Limb (tissue), 2 donors: ENCODE measurements around the gene RGS6.

ENCODE experiments used
- DNase-seq, 2 donors: peaks; one replicate each; pipeline ENCODE4 v3.0.0-alpha.2; 2016; ENCODE audit errors: extremely low spot score in 2 of 2

Gene RGS6

GRCh38 chr14:72237722-72238666 lies 305.8 kb downstream of the RGS6 start:
- DNase-seq = no peak

DNA sequence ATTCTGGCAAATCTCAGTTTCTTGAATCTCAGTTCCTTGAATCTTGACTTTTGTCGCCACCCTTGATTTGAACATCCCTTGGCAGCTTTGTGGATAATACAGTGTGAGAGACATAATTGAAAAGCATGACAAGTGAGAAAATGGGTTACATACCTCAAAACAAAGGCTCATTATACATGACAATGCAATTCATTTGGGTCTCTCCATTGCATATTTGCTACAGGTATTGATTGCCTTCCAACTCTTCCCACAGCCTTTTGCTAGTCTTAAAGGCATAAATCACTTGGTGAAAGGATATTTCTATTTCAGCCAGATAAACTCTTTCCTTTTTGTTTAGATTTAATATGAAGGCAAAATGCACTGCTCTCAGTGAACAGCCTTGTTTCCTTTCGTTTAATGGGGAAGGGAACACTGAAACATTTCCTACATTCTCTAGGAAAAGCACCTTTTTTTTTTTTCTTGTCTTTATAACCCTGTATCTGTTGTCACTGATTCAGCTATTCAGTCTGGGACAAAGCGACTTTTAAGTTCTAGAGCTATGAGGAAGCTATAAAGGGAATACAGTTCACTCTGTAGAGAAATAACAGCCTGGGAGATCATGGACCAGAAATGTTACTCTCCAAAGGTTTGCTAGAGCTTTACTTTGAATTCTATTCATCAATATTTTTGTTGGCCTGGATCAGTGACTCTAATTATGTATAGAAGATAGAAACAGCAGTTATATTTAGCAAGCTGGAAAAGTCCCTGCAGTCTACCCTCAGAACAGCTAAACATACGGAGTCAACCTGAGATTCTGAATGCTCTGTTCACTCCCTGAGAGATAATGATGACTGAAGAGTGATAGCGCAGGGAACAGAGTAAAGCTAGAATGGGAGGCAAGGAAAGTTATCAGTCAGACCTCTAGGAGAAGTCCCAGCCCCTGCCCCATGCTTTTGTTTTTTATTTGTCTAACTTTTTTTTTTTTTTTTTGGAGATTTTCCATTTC lies 311.4 kb downstream of the RGS6 start:
- DNase-seq = no peak

- peak in 1 of 2 donors; percentile 18 for DNase-seq
Observed at GRCh38 chr14:72247896-72248465, 315.8 kb downstream of the RGS6 start.

GRCh38 chr14:72253503-72253902 lies 321.3 kb downstream of the RGS6 start:
- no peak for DNase-seq

DNA sequence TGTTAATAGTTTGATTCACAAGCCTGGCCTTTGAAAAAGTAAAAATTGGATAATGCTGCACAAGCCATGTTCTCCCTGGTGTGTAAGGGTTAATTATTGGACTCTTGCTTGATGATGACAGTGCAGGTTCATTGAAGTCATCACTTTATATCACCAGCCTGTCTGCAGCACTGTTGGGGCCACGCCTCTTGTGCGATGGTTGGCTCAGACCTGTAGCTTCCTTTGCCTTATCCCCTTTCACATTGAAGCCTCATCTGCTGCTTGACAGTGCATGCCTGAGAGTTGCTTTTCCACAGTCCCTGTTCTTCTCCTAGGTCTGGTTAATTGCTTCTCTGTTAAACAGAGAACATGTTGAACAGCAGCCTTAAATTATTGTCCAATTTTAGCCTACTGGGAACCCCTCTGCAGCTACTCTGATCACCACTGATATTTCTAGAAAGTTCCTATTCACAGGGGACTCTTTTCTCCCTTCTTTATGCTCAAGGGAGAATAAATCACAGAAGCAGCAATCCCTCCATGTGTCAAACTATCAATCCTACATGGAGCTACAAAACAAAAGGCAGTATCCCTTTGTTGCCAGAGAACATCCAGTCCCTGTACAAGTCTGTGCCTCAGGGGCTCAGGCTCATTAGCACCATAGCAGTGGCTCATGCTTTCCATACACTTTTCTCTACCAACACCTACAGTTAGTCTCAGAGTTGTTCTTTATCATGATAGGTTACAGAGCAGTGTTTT lies 322.1 kb downstream of the RGS6 start:
- DNase-seq = no peak

GRCh38 chr14:72254937-72255472 lies 322.8 kb downstream of the RGS6 start:
- no peak for DNase-seq

DNA sequence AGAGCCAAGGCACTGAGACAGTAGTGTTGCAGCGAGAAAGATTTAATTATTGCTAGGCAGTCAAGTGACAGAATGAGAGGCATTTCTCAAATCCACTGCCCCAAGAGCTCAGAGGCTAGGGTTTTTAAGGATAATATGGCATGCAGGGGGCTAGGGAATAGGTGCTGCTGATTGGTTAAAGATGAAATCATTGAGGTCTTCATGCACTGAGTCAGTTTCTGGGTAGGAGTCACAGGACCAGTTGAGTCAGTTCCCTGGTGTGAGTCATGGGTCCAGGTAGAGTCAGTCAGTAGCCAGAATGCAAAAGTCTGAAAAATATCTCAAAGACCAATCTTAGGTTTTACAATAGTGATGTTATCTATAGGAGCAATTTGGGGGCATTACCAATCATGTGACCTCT lies 323.8 kb downstream of the RGS6 start:
- no peak for DNase-seq

GRCh38 chr14:72261068-72261467 lies 328.8 kb downstream of the RGS6 start:
- DNase-seq = no peak

DNA sequence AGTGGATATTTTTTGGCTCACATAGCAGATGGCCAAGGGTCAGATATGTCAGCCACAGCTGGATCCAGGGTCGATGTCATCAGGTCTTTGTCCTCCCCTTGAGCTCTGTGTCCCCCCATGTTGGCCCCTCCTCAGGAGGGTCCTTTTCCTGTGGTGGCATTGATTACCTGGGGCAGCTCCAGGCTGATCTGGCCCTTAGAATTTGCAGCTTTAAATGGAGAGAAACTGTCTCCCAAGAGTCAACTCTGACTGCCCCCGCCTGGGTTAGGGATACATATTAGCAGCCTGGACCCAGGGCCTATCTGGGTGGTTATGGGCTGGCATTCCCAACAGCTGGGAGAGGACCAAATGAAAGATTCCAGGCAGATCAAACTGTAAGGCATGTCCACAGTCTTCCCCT lies 330.5 kb downstream of the RGS6 start:
- DNase-seq = no peak

DNA sequence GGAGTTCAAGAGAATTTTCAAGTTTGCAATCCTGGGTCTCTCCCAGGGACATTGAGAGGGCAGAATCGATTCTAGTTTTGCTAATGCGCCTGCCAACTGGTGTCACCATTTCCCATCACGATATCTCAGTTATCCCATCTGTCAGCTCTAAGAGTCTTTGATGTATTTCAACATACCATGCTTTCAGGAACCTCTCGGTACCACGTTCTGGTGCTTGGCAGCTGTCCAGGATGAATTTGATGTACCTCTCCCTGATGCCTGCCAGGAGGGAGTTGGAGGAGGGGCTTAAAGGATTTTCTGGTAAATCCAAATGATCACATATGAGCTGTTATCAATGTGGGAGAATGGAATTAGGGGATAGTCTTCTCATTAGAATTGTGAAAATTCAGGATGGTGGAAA lies 332.5 kb downstream of the RGS6 start:
- DNase-seq = no peak

GRCh38 chr14:72270147-72270727 lies 338.0 kb downstream of the RGS6 start:
- no peak for DNase-seq

DNA sequence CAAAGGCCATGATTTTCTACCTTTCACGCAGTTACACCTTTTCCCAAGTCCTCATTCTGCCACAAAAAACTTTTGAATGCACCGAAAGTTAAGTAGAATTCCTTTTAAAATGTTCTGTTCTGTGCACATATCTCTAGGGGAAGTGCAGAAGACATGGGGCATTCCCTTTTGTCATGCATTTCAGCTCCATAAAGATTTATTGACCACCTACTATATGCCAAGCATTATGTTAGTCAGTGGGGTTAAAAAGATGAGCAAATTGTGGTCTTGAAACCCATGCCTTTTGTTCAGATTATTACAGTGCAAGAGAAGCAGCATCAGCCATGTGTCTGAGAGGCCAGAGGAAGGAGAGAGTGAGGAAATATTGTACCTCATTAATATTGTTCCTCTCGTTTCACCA lies 338.5 kb downstream of the RGS6 start:
- DNase-seq = no peak

- DNase-seq = no peak
Observed at GRCh38 chr14:72275242-72275641, 343.0 kb downstream of the RGS6 start.

DNA sequence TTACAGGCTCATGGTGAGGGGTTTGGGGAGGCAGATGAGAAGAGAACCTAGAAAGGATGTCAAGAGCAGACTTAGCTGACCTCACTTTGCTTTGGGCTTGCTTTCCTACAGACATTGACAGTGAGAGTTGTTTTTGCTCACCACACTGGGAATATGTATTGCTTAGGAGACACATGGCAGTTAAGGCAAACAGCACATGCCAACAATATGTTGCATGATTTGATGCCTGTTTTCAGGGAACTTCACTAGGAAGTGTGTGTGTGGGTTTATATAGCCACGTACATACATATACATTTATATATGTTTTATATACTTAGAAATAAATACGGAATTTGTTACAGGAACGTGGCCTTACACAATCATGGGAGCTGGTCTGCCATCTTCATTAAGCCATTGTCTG lies 346.1 kb downstream of the RGS6 start:
- no peak for DNase-seq

DNA sequence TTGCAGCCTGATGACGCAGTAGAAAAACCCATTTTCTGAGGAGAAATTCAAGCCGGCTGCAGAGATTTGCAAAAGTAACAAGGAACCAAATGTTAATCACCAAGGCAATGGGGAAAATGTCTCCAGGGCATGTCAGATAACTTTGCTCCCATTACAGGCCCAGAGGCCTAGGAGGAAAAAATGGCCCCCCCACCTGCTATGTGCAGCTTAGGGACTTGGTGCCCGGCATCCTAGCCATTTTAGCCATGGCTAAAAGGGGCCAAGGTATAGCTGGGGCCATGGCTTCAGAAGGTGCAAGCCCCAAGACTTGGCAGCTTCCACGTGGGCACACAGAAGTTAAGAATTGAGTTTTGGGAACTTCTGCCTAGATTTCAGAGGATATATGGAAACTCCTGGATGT lies 351.9 kb downstream of the RGS6 start:
- DNase-seq = no peak

DNA sequence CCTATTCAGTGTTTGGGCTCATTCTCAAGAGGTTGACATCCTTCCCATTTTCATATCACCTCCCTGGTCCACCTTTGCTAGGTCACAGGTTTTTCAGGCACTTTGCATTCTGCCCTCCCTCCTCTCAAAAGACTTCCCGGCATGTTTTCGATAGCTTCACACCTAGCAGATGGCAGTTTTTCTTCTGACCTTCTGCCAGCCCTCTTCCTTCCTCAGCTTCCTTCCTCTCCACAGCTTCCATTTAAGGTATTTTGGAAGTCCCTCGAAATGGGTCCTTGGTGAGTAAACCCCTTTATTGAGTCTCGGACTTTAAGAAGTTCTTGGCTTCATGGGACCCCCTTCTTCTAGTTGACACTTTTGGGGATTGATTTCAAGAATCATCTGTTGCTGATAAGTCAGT lies 358.0 kb downstream of the RGS6 start:
- DNase-seq = no peak

- peak; percentile 36 to 65 for DNase-seq
Observed at GRCh38 chr14:72291908-72292688, 359.9 kb downstream of the RGS6 start.

DNA sequence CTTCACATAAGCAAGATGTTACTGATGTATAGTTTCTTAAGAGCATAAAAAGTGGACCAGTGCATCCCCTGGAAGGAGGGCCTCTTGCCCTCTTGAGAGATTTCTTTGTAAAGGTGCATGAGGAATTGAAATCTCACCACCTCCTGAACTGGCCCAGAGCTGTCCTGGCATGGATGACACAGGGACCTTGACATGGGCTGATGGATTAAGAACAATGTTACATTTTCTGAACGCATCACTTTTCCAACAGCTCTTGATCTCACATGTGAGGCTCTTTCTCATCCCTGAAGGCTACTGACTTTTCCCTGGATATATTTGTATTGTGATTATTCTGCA lies 360.4 kb downstream of the RGS6 start:
- no peak for DNase-seq

GRCh38 chr14:72301352-72301751 lies 369.1 kb downstream of the RGS6 start:
- no peak for DNase-seq

DNA sequence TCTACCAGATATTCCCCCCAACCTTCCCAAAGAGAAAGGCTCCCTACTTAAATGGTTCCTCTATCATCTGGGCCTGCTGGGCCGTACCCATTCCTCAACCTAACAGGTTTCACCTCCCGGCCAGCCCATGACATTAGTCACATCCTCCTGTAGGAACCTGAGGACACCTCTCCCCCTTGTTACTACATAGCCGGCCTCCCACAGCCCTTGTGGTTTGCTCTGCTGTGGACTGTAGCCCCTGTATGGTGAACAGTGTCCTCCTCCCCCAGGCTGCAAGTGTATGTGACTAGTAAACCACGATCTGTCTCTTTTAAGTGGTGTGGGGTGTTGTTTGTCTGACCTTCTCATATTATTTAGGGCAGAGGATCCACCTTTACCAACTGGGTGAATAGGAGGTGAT lies 371.7 kb downstream of the RGS6 start:
- no peak for DNase-seq
